Caco-2 (cell line): ENCODE measurements around the gene MEG3. TPM values are rescaled to one million over a fixed set of nuclear protein-coding genes. Genes with fewer than 3 reads are reported as not detected.

Experiments
- BruUV-seq: library from RNA; stranded (reverse); fragments of 400-500 nt; replicated peaks from 2 replicates; lab custom pipeline; 2021; lab: Mats Ljungman, UMichigan
- CTCF ChIA-PET: fragments of 300-600 bp; sonication (Branson Sonifier 250); formaldehyde crosslinking; loops from one replicate; lab custom pipeline; 2022; ENCODE audit warnings: antibody characterized with exemption; lab: Charles Lee
- POLR2A ChIA-PET: fragments of 300-600 bp; sonication (Branson Sonifier 250); formaldehyde crosslinking; loops from one replicate; lab custom pipeline; 2022; ENCODE audit warnings: antibody characterized with exemption; lab: Charles Lee
- DNase-seq, 2 experiments: peaks; one replicate each; pipeline versions ENCODE4 v3.0.0 to v3.0.0-alpha.2; 2020 to 2022
- H3K27me3 ChIP-seq: replicated peaks from 2 replicates; pipeline ENCODE4 v1.6.0; 2011; ENCODE audit warnings: low read length; ENCODE audit not compliant: control insufficient read depth, insufficient read depth
- H3K36me3 ChIP-seq: 2 replicates; pipeline ENCODE4 v1.5.1; 2011; ENCODE audit warnings: low read length; ENCODE audit not compliant: control insufficient read depth, insufficient read depth
- H3K4me1 ChIP-seq: fragments of 250-450 bp; sonication (Bioruptor Pico); 2 replicates; pipeline ENCODE4 v1.5.1; 2020; ENCODE audit warnings: mild to moderate bottlenecking
- H3K4me3 ChIP-seq: 2 replicates; pipeline ENCODE4 v1.5.1; 2011; ENCODE audit warnings: low read depth, mild to moderate bottlenecking, control low read depth, low read length
- H3K9me3 ChIP-seq: fragments of 250-450 bp; sonication (Bioruptor Pico); 2 replicates; pipeline ENCODE4 v1.5.1; 2020; ENCODE audit warnings: mild to moderate bottlenecking, moderate library complexity
- H3K27ac Mint-ChIP-seq: one replicate; pipeline ENCODE4 v1.8.0; 2022; ENCODE audit warnings: mixed read lengths; ENCODE audit not compliant: unreplicated experiment
- H3K27me3 Mint-ChIP-seq: one replicate; pipeline ENCODE4 v1.8.0; 2022; ENCODE audit warnings: mixed read lengths; ENCODE audit not compliant: insufficient read depth, unreplicated experiment
- H3K36me3 Mint-ChIP-seq: one replicate; pipeline ENCODE4 v1.8.0; 2022; ENCODE audit warnings: mild to moderate bottlenecking, mixed read lengths; ENCODE audit not compliant: insufficient read depth, unreplicated experiment
- H3K4me1 Mint-ChIP-seq: one replicate; pipeline ENCODE4 v1.8.0; 2022; ENCODE audit warnings: low read depth, mixed read lengths; ENCODE audit not compliant: unreplicated experiment
- H3K4me3 Mint-ChIP-seq: one replicate; pipeline ENCODE4 v1.8.0; 2022; ENCODE audit warnings: mild to moderate bottlenecking, moderate library complexity, mixed read lengths; ENCODE audit not compliant: unreplicated experiment
- H3K9me3 Mint-ChIP-seq: one replicate; pipeline ENCODE4 v1.8.0; 2022; ENCODE audit warnings: mixed read lengths; ENCODE audit not compliant: unreplicated experiment
- CTCF ChIP-seq, 2 experiments: fragments of 200-600 bp in 1 of 2; IDR thresholded peaks; 1 replicate in 1 of 2; 2 replicates in 1 of 2; pipeline versions ENCODE4 v1.5.1 to v1.8.0; 2011 to 2022; ENCODE audit warnings: antibody characterized with exemption in 1 of 2, control low read depth in 1 of 2, inconsistent platforms in 1 of 2, low read depth in 1 of 2, low read length in 1 of 2, mild to moderate bottlenecking in 1 of 2, moderate library complexity in 1 of 2; ENCODE audit not compliant: insufficient read depth in 1 of 2, severe bottlenecking in 1 of 2, unreplicated experiment in 1 of 2
- intact Hi-C: fragments of 100-400 bp; cut with micrococcal nuclease; formaldehyde crosslinking; loops from one replicate; pipeline ENCODE4 v1.10.0; 2022; ENCODE audit not compliant: unreplicated experiment
- total RNA-seq: library from RNA; stranded (reverse); gene quantifications from 2 replicates; pipeline ENCODE4 v1.2.3, GENCODE V29; 2022

The MEG3 gene
- total RNA-seq, 1 experiment from 2014 or later, result not detected

- H3K27ac Mint-ChIP-seq, result no peak overlapping the region
- H3K36me3 ChIP-seq, result no peaks in the 10 kb centered on the region
- no peak for DNase-seq
- H3K4me3 ChIP-seq, result no peak overlapping the region
- ChIA-PET CTCF (no interaction called here), POLR2A (no interaction called here)
- H3K36me3 Mint-ChIP-seq, result no peaks in the 10 kb centered on the region
- H3K4me1 Mint-ChIP-seq, result peaks cover 18% of the 10 kb centered on the region
- peaks cover 5% of the 10 kb centered on the region; the same call in 1 of the 2 replicates for H3K4me1 ChIP-seq
- intact Hi-C loops, result no loop called here
- no TSS peak for BruUV-seq
- no peaks in the 10 kb centered on the region for H3K9me3 ChIP-seq
- no peaks in the 10 kb centered on the region for H3K27me3 Mint-ChIP-seq
- H3K4me3 Mint-ChIP-seq, result no peak overlapping the region
- no peaks in the 10 kb centered on the region for H3K9me3 Mint-ChIP-seq
- no peak for TF ChIP-seq CTCF (IDR thresholded peaks at IDR 0.05; ENCODE audit: insufficient read depth in 1 of 2, low read depth in 1 of 2, low read length in 1 of 2, severe bottlenecking in 1 of 2, unreplicated experiment in 1 of 2)
- no peaks in the 10 kb centered on the region for H3K27me3 ChIP-seq
Measured at GRCh38 chr14:100835548-100836310, 9.8 kb downstream of the MEG3 start.

DNA sequence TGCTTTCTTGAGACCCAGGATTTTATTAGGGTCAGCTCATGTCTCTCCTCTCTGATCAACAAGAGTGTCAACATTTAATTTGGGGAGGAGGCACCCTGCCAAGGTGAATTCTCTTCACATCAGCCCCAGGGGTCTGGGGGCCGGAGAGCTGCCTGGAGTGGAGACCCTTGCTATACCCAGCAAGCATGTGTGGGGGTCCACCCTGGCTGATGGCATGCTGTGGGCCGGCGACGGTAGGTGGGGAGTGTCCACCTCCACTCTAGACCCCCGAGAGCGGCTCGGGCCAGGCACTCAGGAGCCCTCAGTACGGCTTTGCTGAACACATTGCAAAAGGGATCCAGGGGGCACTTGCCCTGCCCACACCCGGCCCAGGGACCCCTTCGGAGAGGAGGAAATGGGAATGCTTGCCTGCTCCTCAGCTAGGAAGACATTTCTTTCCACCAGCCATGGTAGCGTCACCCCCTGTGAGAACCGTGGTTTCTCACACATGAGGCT is 10.4 kb downstream of the MEG3 start:
- H3K4me3 ChIP-seq, result no peak overlapping the region
- Mint-ChIP-seq H3K27me3 (no peaks in the 10 kb centered on the region), H3K4me3 (no peak overlapping the region), H3K4me1 (peaks cover 15% of the 10 kb centered on the region), H3K9me3 (no peaks in the 10 kb centered on the region), H3K36me3 (no peaks in the 10 kb centered on the region), H3K27ac (no peak overlapping the region)
- H3K27me3 ChIP-seq, result no peaks in the 10 kb centered on the region
- H3K9me3 ChIP-seq, result no peaks in the 10 kb centered on the region
- CTCF ChIA-PET, result no interaction called here
- TF ChIP-seq CTCF (IDR thresholded peaks at IDR 0.05; ENCODE audit: insufficient read depth in 1 of 2, low read depth in 1 of 2, low read length in 1 of 2, severe bottlenecking in 1 of 2, unreplicated experiment in 1 of 2), result no peak
- peaks cover 3% of the 10 kb centered on the region; the same call in 1 of the 2 replicates for H3K4me1 ChIP-seq
- no TSS peak for BruUV-seq
- DNase-seq, result no peak
- H3K36me3 ChIP-seq, result no peaks in the 10 kb centered on the region
- intact Hi-C loops, result no loop called here
- POLR2A ChIA-PET, result no interaction called here

DNA sequence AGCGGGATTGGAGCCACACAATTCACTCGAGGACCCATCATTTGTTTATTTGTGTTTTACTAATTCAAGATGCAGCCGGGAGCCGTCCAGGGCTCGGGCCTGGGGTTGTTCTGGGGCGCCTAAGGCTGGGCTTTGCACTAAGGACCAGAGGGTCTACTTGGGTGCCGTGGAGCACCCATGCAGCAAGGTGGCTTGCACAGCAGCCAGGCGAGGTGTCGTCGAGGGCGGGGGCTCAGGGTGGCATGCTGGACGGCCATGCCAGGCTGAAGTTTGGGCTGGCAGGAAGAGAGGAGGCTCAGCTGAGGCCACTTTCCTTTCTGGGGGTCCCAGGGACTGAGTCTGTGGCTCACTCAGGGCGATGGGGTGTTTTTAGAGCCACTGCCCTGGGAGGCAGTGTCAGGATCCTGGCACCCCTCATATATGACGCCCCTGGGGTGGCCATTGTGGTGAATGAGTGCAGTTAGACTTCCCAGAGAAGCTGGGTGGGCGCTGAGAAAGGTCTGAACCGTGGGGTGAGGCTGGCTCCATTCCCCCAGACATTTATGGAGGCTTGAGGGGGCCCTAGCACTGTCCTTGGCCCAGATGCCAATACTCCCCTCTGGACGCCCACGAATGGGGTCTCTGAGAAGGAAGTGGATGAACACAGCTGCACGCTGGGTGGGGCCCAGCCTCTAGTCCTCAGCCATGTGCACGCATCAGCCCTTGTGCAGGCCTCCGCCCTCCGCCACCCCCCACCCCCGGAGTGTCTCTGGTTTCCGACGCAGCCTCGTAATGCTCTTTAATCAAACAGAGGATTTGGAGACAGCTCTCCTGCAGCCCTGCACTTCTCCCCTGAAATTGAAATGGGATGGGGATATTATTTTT is 11.3 kb downstream of the MEG3 start:
- H3K4me3 ChIP-seq, result no peak overlapping the region
- no peaks in the 10 kb centered on the region for H3K9me3 ChIP-seq
- no TSS peak for BruUV-seq
- Mint-ChIP-seq H3K9me3 (no peaks in the 10 kb centered on the region), H3K27me3 (no peaks in the 10 kb centered on the region), H3K4me1 (peaks cover 7% of the 10 kb centered on the region), H3K4me3 (no peak overlapping the region), H3K27ac (no peak overlapping the region), H3K36me3 (no peaks in the 10 kb centered on the region)
- TF ChIP-seq CTCF (IDR thresholded peaks at IDR 0.05; ENCODE audit: insufficient read depth in 1 of 2, low read depth in 1 of 2, low read length in 1 of 2, severe bottlenecking in 1 of 2, unreplicated experiment in 1 of 2), result no peak
- no peaks in the 10 kb centered on the region for H3K36me3 ChIP-seq
- DNase-seq, result no peak
- intact Hi-C loops, result no loop called here
- no peaks in the 10 kb centered on the region for H3K27me3 ChIP-seq
- POLR2A ChIA-PET, result no interaction called here
- CTCF ChIA-PET, result no interaction called here
- no peaks in the 10 kb centered on the region for H3K4me1 ChIP-seq
